ENCODE results near the gene USP17L19.
"Not testable (repeated sequence)": the region's sequence is repeated elsewhere in the genome, so short reads cannot be mapped to it uniquely, and the experiment has no call there.

Gene USP17L19, protein sequence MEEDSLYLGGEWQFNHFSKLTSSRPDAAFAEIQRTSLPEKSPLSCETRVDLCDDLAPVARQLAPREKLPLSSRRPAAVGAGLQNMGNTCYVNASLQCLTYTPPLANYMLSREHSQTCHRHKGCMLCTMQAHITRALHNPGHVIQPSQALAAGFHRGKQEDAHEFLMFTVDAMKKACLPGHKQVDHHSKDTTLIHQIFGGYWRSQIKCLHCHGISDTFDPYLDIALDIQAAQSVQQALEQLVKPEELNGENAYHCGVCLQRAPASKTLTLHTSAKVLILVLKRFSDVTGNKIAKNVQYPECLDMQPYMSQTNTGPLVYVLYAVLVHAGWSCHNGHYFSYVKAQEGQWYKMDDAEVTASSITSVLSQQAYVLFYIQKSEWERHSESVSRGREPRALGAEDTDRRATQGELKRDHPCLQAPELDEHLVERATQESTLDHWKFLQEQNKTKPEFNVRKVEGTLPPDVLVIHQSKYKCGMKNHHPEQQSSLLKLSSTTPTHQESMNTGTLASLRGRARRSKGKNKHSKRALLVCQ

DNA sequence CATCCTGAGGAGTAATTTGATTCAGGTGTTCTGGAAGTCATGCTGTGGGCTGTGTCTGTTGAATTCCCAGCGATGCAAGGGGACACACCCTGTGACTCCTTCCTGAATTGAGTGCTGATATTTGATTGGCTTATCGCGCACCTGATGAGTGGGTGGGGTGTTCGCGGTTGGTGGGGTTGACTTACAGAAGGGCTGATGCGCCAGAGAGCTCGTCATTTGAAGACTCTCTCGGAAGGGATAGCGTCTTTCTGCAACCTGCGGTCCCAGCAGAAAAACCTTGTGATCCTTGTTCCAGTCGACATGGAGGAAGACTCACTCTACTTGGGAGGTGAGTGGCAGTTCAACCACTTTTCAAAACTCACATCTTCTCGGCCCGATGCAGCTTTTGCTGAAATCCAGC, at the start of gene USP17L19:
TSS of gene USP17L19 (plus strand) at position 301 of the 400 bp plus-strand sequence. CDS start at position 301, 0 bp downstream.
- not testable (repeated sequence) for H3K27ac ChIP-seq

GRCh38 chr4:9210357-9210756, 42.8 kb upstream of the USP17L19 start, which contains the start of gene USP17L10:
Gene USP17L10 (plus strand): TSS chr4:9210657. CDS start chr4:9210657, 0 bp downstream.
- not testable (repeated sequence) for H3K27ac ChIP-seq

GRCh38 chr4:9214701-9215100, 38.5 kb upstream of the USP17L19 start:
- not testable (repeated sequence) for H3K27ac ChIP-seq

DNA sequence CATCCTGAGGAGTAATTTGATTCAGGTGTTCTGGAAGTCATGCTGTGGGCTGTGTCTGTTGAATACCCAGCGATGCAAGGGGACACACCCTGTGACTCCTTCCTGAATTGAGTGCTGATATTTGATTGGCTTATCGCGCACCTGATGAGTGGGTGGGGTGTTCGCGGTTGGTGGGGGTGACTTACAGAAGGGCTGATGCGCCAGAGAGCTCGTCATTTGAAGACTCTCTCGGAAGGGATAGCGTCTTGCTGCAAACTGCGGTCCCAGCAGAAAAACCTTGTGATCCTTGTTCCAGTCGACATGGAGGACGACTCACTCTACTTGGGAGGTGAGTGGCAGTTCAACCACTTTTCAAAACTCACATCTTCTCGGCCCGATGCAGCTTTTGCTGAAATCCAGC, 38.1 kb upstream of the USP17L19 start, which contains the start of gene USP17L11:
TSS of gene USP17L11 (plus strand) at position 301 of the 400 bp plus-strand sequence. CDS start at position 301, 0 bp downstream.
- not testable (repeated sequence) for H3K27ac ChIP-seq

DNA sequence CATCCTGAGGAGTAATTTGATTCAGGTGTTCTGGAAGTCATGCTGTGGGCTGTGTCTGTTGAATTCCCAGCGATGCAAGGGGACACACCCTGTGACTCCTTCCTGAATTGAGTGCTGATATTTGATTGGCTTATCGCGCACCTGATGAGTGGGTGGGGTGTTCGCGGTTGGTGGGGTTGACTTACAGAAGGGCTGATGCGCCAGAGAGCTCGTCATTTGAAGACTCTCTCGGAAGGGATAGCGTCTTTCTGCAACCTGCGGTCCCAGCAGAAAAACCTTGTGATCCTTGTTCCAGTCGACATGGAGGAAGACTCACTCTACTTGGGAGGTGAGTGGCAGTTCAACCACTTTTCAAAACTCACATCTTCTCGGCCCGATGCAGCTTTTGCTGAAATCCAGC, 33.3 kb upstream of the USP17L19 start, which contains the start of gene USP17L12:
TSS of gene USP17L12 (plus strand) at position 301 of the 400 bp plus-strand sequence. CDS start at position 301, 0 bp downstream.
- not testable (repeated sequence) for H3K27ac ChIP-seq

DNA sequence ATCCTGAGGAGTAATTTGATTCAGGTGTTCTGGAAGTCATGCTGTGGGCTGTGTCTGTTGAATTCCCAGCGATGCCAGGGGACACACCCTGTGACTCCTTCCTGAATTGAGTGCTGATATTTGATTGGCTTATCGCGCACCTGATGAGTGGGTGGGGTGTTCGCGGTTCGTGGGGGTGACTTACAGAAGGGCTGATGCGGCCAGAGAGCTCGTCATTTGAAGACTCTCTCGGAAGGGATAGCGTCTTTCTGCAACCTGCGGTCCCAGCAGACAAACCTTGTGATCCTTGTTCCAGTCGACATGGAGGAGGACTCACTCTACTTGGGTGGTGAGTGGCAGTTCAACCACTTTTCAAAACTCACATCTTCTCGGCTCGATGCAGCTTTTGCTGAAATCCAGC, 28.6 kb upstream of the USP17L19 start, which contains the start of gene USP17L13:
TSS of gene USP17L13 (plus strand) at position 301 of the 400 bp plus-strand sequence. CDS start at position 301, 0 bp downstream.
- not testable (repeated sequence) for H3K27ac ChIP-seq

DNA sequence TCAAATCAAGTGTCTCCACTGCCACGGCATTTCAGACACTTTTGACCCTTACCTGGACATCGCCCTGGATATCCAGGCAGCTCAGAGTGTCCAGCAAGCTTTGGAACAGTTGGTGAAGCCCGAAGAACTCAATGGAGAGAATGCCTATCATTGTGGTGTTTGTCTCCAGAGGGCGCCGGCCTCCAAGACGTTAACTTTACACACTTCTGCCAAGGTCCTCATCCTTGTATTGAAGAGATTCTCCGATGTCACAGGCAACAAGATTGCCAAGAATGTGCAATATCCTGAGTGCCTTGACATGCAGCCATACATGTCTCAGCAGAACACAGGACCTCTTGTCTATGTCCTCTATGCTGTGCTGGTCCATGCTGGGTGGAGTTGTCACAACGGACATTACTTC, 22.9 kb upstream of the USP17L19 start:
- not testable (repeated sequence) for H3K27ac ChIP-seq

GRCh38 chr4:9234085-9234484, 19.1 kb upstream of the USP17L19 start, which contains the start of gene USP17L15:
Gene USP17L15 (plus strand): TSS chr4:9234385. CDS start chr4:9234385, 0 bp downstream.
- H3K27ac ChIP-seq = not testable (repeated sequence)

GRCh38 chr4:9238461-9238860, 14.7 kb upstream of the USP17L19 start:
- not testable (repeated sequence) for H3K27ac ChIP-seq

GRCh38 chr4:9243579-9243978, 9.6 kb upstream of the USP17L19 start, which contains the start of gene USP17L17:
Gene USP17L17 (plus strand): TSS chr4:9243879. CDS start chr4:9243879, 0 bp downstream.
- H3K27ac ChIP-seq = not testable (repeated sequence)

DNA sequence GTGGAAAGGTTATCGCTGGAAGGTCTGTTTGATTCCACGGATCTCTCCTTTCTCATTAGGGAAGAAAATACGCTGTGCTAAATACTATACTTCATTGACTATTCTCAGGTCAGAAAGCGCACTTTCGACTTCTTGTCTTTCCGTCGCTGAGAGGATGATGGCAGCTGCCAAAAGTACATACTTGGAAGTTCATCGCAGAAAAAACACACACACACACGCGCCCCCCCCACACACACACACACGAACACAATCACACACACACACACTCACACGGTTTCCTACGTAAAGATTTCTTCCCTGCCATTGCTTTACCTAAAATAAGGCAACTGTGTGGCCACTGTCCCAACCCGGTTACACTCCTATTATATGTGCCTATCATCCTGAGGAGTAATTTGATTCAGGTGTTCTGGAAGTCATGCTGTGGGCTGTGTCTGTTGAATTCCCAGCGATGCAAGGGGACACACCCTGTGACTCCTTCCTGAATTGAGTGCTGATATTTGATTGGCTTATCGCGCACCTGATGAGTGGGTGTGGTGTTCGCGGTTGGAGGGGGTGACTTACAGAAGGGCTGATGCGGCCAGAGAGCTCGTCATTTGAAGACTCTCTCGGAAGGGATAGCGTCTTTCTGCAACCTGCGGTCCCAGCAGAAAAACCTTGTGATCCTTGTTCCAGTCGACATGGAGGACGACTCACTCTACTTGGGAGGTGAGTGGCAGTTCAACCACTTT, 5.1 kb upstream of the USP17L19 start, which contains the start of gene USP17L18:
TSS of gene USP17L18 (plus strand) at position 678 of the 728 bp plus-strand sequence. CDS start at position 678, 0 bp downstream.
- H3K27ac ChIP-seq = not testable (repeated sequence)

DNA sequence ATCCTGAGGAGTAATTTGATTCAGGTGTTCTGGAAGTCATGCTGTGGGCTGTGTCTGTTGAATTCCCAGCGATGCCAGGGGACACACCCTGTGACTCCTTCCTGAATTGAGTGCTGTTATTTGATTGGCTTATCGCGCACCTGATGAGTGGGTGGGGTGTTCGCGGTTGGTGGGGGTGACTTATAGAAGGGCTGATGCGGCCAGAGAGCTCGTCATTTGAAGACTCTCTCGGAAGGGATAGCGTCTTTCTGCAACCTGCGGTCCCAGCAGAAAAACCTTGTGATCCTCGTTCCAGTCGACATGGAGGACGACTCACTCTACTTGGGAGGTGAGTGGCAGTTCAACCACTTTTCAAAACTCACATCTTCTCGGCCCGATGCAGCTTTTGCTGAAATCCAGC, 4.6 kb downstream of the USP17L19 start, which contains the start of gene USP17L20:
TSS of gene USP17L20 (plus strand) at position 301 of the 400 bp plus-strand sequence. CDS start at position 301, 0 bp downstream.
- H3K27ac ChIP-seq = not testable (repeated sequence)

DNA sequence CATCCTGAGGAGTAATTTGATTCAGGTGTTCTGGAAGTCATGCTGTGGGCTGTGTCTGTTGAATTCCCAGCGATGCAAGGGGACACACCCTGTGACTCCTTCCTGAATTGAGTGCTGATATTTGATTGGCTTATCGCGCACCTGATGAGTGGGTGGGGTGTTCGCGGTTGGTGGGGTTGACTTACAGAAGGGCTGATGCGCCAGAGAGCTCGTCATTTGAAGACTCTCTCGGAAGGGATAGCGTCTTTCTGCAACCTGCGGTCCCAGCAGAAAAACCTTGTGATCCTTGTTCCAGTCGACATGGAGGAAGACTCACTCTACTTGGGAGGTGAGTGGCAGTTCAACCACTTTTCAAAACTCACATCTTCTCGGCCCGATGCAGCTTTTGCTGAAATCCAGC, 9.4 kb downstream of the USP17L19 start, which contains the start of gene USP17L21:
TSS of gene USP17L21 (plus strand) at position 301 of the 400 bp plus-strand sequence. CDS start at position 301, 0 bp downstream.
- H3K27ac ChIP-seq = not testable (repeated sequence)

- not testable (repeated sequence) for H3K27ac ChIP-seq
These were observed 14.1 kb downstream of the USP17L19 start, which contains the start of gene USP17L22 for GRCh38 chr4:9267319-9267718. Gene USP17L22 (plus strand): TSS chr4:9267619. CDS start chr4:9267619, 0 bp downstream.

DNA sequence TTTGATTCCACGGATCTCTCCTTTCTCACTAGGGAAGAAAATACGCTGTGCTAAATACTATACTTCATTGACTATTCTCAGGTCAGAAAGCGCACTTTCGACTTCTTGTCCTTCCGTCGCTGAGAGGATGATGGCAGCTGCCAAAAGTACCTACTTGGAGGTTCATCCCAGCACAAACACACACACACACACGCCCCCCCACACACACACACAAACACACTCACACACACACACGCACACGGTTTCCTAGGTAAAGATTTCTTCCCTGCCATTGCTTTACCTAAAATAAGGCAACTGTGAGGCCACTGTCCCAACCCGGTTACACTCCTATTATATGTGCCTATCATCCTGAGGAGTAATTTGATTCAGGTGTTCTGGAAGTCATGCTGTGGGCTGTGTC, 18.5 kb downstream of the USP17L19 start:
- H3K27ac ChIP-seq = not testable (repeated sequence)

All from C4-2B (cell line).